PC-9 (cell line): ENCODE results near the gene ELFN1. TPM values are rescaled to one million over a fixed set of nuclear protein-coding genes. Genes with fewer than 3 reads are reported as not detected.

Source experiments
- BruUV-seq: library from RNA; stranded (reverse); fragments of 400-500 nt; replicated peaks from 2 replicates; lab custom pipeline; 2021; lab: Mats Ljungman, UMichigan
- CTCF ChIA-PET: fragments of 300-600 bp; sonication (Branson Sonifier 250); formaldehyde crosslinking; loops from one replicate; lab custom pipeline; 2022; ENCODE audit warnings: antibody characterized with exemption; lab: Charles Lee
- POLR2A ChIA-PET: fragments of 300-600 bp; sonication (Branson Sonifier 250); formaldehyde crosslinking; loops from one replicate; lab custom pipeline; 2022; ENCODE audit warnings: antibody characterized with exemption; ENCODE audit not compliant: unreplicated experiment; lab: Charles Lee
- DNase-seq, 2 experiments: peaks; one replicate each; pipeline versions ENCODE4 v3.0.0 to v3.0.0-alpha.2; 2015 to 2022; ENCODE audit warnings: mixed read lengths in 1 of 2
- H2AFZ ChIP-seq: fragments of 200-600 bp; sonication (generic); 2 replicates; pipeline ENCODE4 v1.8.1; 2017; ENCODE audit warnings: antibody characterized with exemption
- H3F3A ChIP-seq: fragments of 200-600 bp; sonication (generic); 2 replicates; pipeline ENCODE4 v1.8.1; 2017; ENCODE audit warnings: antibody characterized with exemption, mild to moderate bottlenecking, low read depth; ENCODE audit not compliant: insufficient read depth
- H3K27ac ChIP-seq: fragments of 200-600 bp; sonication (generic); 2 replicates; pipeline ENCODE4 v1.6.1; 2016; ENCODE audit warnings: mixed run types
- H3K27me3 ChIP-seq: fragments of 200-600 bp; sonication (generic); 2 replicates; pipeline ENCODE4 v1.6.1; 2016; ENCODE audit warnings: low read depth, mixed run types; ENCODE audit not compliant: insufficient read depth
- H3K36me3 ChIP-seq: fragments of 200-600 bp; sonication (generic); 2 replicates; pipeline ENCODE4 v1.6.1; 2016; ENCODE audit warnings: low read depth, mixed run types
- H3K4me1 ChIP-seq: fragments of 200-600 bp; sonication (generic); replicated peaks from 2 replicates; pipeline ENCODE4 v1.6.1; 2016; ENCODE audit warnings: mixed run types; ENCODE audit not compliant: insufficient read depth
- H3K4me2 ChIP-seq: fragments of 200-600 bp; sonication (generic); 2 replicates; pipeline ENCODE4 v1.6.1; 2017; ENCODE audit warnings: mixed run types
- H3K4me3 ChIP-seq: fragments of 200-600 bp; sonication (generic); 2 replicates; pipeline ENCODE4 v1.6.1; 2016; ENCODE audit warnings: mixed run types
- H3K79me2 ChIP-seq: fragments of 200-600 bp; sonication (generic); 2 replicates; pipeline ENCODE4 v1.6.1; 2017; ENCODE audit warnings: low read depth, mixed run types
- H3K9me2 ChIP-seq: fragments of 200-600 bp; sonication (generic); 2 replicates; pipeline ENCODE4 v1.8.1; 2017; ENCODE audit warnings: mild to moderate bottlenecking; ENCODE audit not compliant: insufficient read depth
- H3K9me3 ChIP-seq: fragments of 200-600 bp; sonication (generic); 2 replicates; pipeline ENCODE4 v1.8.1; 2016; ENCODE audit warnings: low read depth; ENCODE audit not compliant: insufficient read depth
- H4K20me1 ChIP-seq: fragments of 200-600 bp; sonication (generic); 2 replicates; pipeline ENCODE4 v1.8.1; 2017; ENCODE audit not compliant: insufficient read depth
- EZH2 ChIP-seq: fragments of 200-600 bp; sonication (generic); IDR thresholded peaks from 2 replicates; pipeline ENCODE4 v1.8.0; 2017; ENCODE audit warnings: antibody characterized with exemption, low read depth
- intact Hi-C: fragments of 100-400 bp; cut with micrococcal nuclease; formaldehyde crosslinking; loops from one replicate; pipeline ENCODE4 v1.10.0; 2022; ENCODE audit not compliant: unreplicated experiment
- total RNA-seq: library from RNA; stranded (reverse); gene quantifications from 2 replicates; pipeline ENCODE4 v1.2.3, GENCODE V29; 2021
- TF ChIP-seq, protein P1 (sequence below): fragments of 200-600 bp; sonication (generic); conservative IDR thresholded peaks from 2 replicates; pipeline ENCODE4 v1.6.1; 2017; ENCODE audit warnings: mixed run types, antibody characterized with exemption, mild to moderate bottlenecking, moderate library complexity

ELFN1 gene
- total RNA-seq, 1 experiment from 2014 or later, result 0.09 TPM

DNA sequence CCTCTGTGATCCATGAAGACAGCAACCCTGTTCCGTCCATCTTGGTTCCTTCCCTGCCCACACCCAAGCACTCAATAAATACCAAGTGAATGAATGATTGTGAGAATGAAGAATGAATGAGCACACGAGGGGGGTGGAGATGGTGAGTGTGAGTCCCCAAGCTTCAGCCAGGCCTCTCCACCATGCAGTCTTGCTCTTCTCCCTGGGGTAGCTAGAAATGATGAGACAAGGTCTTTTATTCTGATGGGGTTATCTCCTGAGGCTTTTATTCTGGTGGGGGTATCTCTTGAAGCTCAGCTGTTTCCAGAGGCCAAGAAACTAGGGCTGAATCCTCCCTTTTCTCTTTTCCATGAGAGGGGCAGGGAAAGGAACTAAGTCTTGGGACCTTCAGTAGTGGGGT, 57.0 kb downstream of the ELFN1 start:
- ChIA-PET CTCF (no interaction called here), POLR2A (no interaction called here)
- H2AFZ ChIP-seq, result no peak overlapping the region
- TF ChIP-seq EZH2, result no peak
- TF ChIP-seq, protein P1, sequence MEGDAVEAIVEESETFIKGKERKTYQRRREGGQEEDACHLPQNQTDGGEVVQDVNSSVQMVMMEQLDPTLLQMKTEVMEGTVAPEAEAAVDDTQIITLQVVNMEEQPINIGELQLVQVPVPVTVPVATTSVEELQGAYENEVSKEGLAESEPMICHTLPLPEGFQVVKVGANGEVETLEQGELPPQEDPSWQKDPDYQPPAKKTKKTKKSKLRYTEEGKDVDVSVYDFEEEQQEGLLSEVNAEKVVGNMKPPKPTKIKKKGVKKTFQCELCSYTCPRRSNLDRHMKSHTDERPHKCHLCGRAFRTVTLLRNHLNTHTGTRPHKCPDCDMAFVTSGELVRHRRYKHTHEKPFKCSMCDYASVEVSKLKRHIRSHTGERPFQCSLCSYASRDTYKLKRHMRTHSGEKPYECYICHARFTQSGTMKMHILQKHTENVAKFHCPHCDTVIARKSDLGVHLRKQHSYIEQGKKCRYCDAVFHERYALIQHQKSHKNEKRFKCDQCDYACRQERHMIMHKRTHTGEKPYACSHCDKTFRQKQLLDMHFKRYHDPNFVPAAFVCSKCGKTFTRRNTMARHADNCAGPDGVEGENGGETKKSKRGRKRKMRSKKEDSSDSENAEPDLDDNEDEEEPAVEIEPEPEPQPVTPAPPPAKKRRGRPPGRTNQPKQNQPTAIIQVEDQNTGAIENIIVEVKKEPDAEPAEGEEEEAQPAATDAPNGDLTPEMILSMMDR, result no peak
- H3K27me3 ChIP-seq, result peaks cover 83% of the 10 kb centered on the region
- no peak overlapping the region for H3K27ac ChIP-seq
- no peaks in the 10 kb centered on the region for H3K9me2 ChIP-seq
- H3K4me3 ChIP-seq, result no peak overlapping the region
- no peaks in the 10 kb centered on the region for H3K79me2 ChIP-seq
- no peaks in the 10 kb centered on the region for H3F3A ChIP-seq
- no peaks in the 10 kb centered on the region for H4K20me1 ChIP-seq
- intact Hi-C loops, result no loop called here
- no peaks in the 10 kb centered on the region for H3K4me1 ChIP-seq
- H3K4me2 ChIP-seq, result no peak overlapping the region
- no peak for DNase-seq
- no TSS peak for BruUV-seq
- no peaks in the 10 kb centered on the region for H3K9me3 ChIP-seq
- no peaks in the 10 kb centered on the region for H3K36me3 ChIP-seq

DNA sequence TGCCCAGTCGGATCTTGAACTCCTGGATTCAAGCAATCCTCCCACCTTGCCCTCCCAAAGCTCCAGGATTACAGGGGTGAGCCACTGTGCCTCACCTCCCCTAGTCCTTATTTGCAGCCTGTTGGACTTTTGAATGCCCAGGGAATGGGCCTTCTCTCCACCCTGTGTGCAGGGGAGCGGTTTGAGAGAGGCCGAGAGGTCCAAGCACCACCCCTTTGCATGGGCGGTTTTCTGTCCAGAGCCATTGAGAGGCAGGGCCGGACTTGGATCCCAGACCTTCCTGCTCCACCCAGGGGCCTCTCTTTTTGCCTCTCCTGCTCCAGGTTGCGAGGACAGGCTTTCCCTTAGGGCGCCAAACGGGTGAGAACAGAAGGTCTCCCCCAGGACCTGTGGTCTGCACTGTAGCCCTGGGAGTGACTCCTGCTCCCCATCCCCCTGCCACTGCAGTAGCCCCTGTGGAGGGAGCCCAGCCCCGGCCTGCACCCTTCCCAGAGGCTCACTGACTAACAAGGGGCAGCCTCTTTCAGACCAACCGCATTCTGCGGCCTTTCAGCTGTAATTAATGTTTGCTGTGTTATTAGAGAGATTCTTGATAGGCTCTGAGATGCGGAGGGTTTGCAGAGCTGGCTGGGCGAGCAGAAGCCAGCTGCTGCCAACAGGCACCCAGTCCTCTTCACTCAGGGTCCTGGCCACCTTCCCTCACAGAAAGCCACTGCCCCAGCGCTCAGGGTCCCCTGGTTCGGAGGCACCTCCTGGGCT, 57.9 kb downstream of the ELFN1 start:
- Histone ChIP-seq H3K4me1 (no peaks in the 10 kb centered on the region), H3K27me3 (peaks cover 92% of the 10 kb centered on the region), H3K4me2 (no peak overlapping the region), H3K36me3 (no peaks in the 10 kb centered on the region), H3K4me3 (no peak overlapping the region), H3K9me3 (no peaks in the 10 kb centered on the region), H3K27ac (no peak overlapping the region), H3F3A (no peaks in the 10 kb centered on the region), H2AFZ (no peak overlapping the region), H3K9me2 (no peaks in the 10 kb centered on the region), H4K20me1 (no peaks in the 10 kb centered on the region), H3K79me2 (no peaks in the 10 kb centered on the region)
- BruUV-seq, result no TSS peak
- CTCF ChIA-PET, result no interaction called here
- TF ChIP-seq, protein P1, result no peak
- no peak for TF ChIP-seq EZH2
- POLR2A ChIA-PET, result no interaction called here
- DNase-seq, result no peak
- intact Hi-C loops, result no loop called here

DNA sequence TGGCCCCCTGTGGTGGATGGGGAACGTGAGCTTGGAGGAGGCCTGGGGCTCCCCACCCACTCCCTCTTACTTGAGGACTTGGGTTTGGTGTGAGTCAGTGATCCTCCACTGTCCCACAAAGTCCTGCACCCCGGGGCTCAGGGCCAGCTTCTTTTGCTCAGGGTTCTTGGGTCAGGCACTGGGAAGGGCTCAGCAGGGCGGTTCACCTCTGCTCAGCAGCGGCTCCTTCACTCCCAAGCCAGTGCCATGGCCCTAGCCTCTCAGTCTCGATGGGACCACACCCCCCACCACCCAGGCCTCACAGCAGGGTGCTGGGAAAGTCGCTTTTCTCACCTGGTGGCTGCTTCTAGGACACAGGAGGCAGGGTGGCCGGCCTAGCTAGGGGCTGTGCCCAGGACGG, 59.1 kb downstream of the ELFN1 start:
- no peak for TF ChIP-seq EZH2
- TF ChIP-seq, protein P1, result no peak

More for the DNA sequence above, 59.1 kb downstream of the ELFN1 start:
- Histone ChIP-seq H3F3A (no peaks in the 10 kb centered on the region), H3K79me2 (no peaks in the 10 kb centered on the region), H2AFZ (no peak overlapping the region), H3K9me3 (no peaks in the 10 kb centered on the region), H3K27ac (no peak overlapping the region), H3K36me3 (no peaks in the 10 kb centered on the region), H4K20me1 (no peaks in the 10 kb centered on the region), H3K4me3 (no peak overlapping the region), H3K4me1 (no peaks in the 10 kb centered on the region), H3K4me2 (no peak overlapping the region), H3K9me2 (no peaks in the 10 kb centered on the region), H3K27me3 (peaks cover 100% of the 10 kb centered on the region)
- no peak for DNase-seq
- BruUV-seq, result no TSS peak
- intact Hi-C loops, result no loop called here
- POLR2A ChIA-PET, result no interaction called here
- CTCF ChIA-PET, result no interaction called here
